Astrocyte (in vitro differentiated cells and primary cell): Measurements from ENCODE around the gene MEIKIN. TPM values are rescaled to one million over a fixed set of nuclear protein-coding genes. Genes with fewer than 3 reads are reported as not detected.
A peak's percentile ranks its signal among the peaks of the same experiment; 100 is the strongest.

ENCODE experiments used
- DNase-seq: peaks from one replicate; pipeline ENCODE4 v3.0.0-alpha.2; 2010; ENCODE audit warnings: low read depth
- FAIRE-seq: peaks from 2 replicates; lab custom pipeline; 2011; peaks lifted over from hg19 to GRCh38; lab: Jason Lieb, UNC
- H2AFZ ChIP-seq: 2 replicates; pipeline ENCODE4 v1.6.0; 2012; ENCODE audit warnings: low read depth, low read length, inconsistent platforms
- H3K27ac ChIP-seq: 2 replicates; pipeline ENCODE4 v1.5.1; 2011; ENCODE audit warnings: low read depth, low read length, inconsistent platforms
- H3K27me3 ChIP-seq: 2 replicates; pipeline ENCODE4 v1.6.0; 2011; ENCODE audit warnings: low read length, inconsistent platforms; ENCODE audit not compliant: insufficient read depth
- H3K36me3 ChIP-seq: 2 replicates; pipeline ENCODE4 v1.5.1; 2011; ENCODE audit warnings: low read length, inconsistent platforms; ENCODE audit not compliant: insufficient read depth
- H3K4me1 ChIP-seq: 2 replicates; pipeline ENCODE4 v1.5.1; 2011; ENCODE audit warnings: low read length, inconsistent platforms; ENCODE audit not compliant: insufficient read depth
- H3K4me2 ChIP-seq: 2 replicates; pipeline ENCODE4 v1.6.0; 2012; ENCODE audit warnings: low read length, inconsistent platforms
- H3K4me3 ChIP-seq: 2 replicates; pipeline ENCODE4 v1.5.1; 2011; ENCODE audit warnings: low read depth, mild to moderate bottlenecking, low read length, inconsistent platforms; ENCODE audit not compliant: insufficient read depth
- H3K79me2 ChIP-seq: 2 replicates; pipeline ENCODE4 v1.6.0; 2012; ENCODE audit warnings: mild to moderate bottlenecking, low read length, inconsistent platforms; ENCODE audit not compliant: insufficient read depth
- H3K9ac ChIP-seq: 2 replicates; pipeline ENCODE4 v1.6.0; 2012; ENCODE audit warnings: mild to moderate bottlenecking, low read length, inconsistent platforms
- H3K9me3 ChIP-seq: 2 replicates; pipeline ENCODE4 v1.5.1; 2012; ENCODE audit warnings: low read depth, mild to moderate bottlenecking, low read length, inconsistent platforms; ENCODE audit not compliant: insufficient read depth
- H4K20me1 ChIP-seq: 2 replicates; pipeline ENCODE4 v1.6.0; 2012; ENCODE audit warnings: low read length, inconsistent platforms; ENCODE audit not compliant: insufficient read depth
- H3K27ac Mint-ChIP-seq: one replicate; pipeline ENCODE4 v1.8.0; 2021; ENCODE audit warnings: mild to moderate bottlenecking, mixed read lengths; ENCODE audit not compliant: unreplicated experiment
- H3K27me3 Mint-ChIP-seq: one replicate; pipeline ENCODE4 v1.8.0; 2021; ENCODE audit warnings: low read depth, mixed read lengths; ENCODE audit not compliant: unreplicated experiment
- H3K36me3 Mint-ChIP-seq: one replicate; pipeline ENCODE4 v1.8.0; 2021; ENCODE audit warnings: low read depth, mixed read lengths; ENCODE audit not compliant: unreplicated experiment
- H3K4me1 Mint-ChIP-seq: one replicate; pipeline ENCODE4 v1.8.0; 2021; ENCODE audit warnings: low read depth, mixed read lengths; ENCODE audit not compliant: unreplicated experiment
- H3K4me3 Mint-ChIP-seq: one replicate; pipeline ENCODE4 v1.8.0; 2021; ENCODE audit warnings: mild to moderate bottlenecking, moderate library complexity, mixed read lengths; ENCODE audit not compliant: unreplicated experiment
- H3K9me3 Mint-ChIP-seq: one replicate; pipeline ENCODE4 v1.8.0; 2021; ENCODE audit warnings: mild to moderate bottlenecking, mixed read lengths; ENCODE audit not compliant: unreplicated experiment
- CTCF ChIP-seq: IDR thresholded peaks from 2 replicates; pipeline ENCODE4 v1.5.1; 2011; ENCODE audit warnings: low read depth, mild to moderate bottlenecking, inconsistent platforms, low read length, moderate library complexity; ENCODE audit not compliant: insufficient read depth
- EZH2 ChIP-seq: IDR thresholded peaks from 2 replicates; pipeline ENCODE4 v1.6.1; 2012; ENCODE audit warnings: mild to moderate bottlenecking, low read length, inconsistent platforms; ENCODE audit not compliant: insufficient read depth
- total RNA-seq: library from RNA; stranded (reverse); gene quantifications from 2 replicates; pipeline ENCODE4 v1.2.1, GENCODE V29; 2021

Gene MEIKIN
- total RNA-seq, 1 donor from 2014 or later: not detected

GRCh38 chr5:131973089-131973712 is 27.7 kb upstream of the MEIKIN start:
- Mint-ChIP-seq H3K9me3 (no peaks in the 10 kb centered on the region), H3K27me3 (peaks cover 21% of the 10 kb centered on the region), H3K4me1 (peaks cover 6% of the 10 kb centered on the region), H3K27ac (no peak overlapping the region), H3K4me3 (no peak overlapping the region), H3K36me3 (no peaks in the 10 kb centered on the region)
- Histone ChIP-seq H3K27me3 (no peaks in the 10 kb centered on the region), H3K9ac (no peak overlapping the region), H3K27ac (no peak overlapping the region), H3K4me2 (no peak overlapping the region), H3K4me1 (no peaks in the 10 kb centered on the region), H4K20me1 (no peaks in the 10 kb centered on the region), H3K79me2 (no peaks in the 10 kb centered on the region), H3K9me3 (no peaks in the 10 kb centered on the region), H3K36me3 (no peaks in the 10 kb centered on the region), H3K4me3 (no peak overlapping the region), H2AFZ (no peak overlapping the region)
- FAIRE-seq (no peak), DNase-seq (no peak)
- TF ChIP-seq EZH2: no peak
- TF ChIP-seq CTCF: no peak

GRCh38 chr5:131968396-131968954 is 23.0 kb upstream of the MEIKIN start:
- no peak overlapping the region for H3K27ac ChIP-seq
- no peak overlapping the region for H3K27ac Mint-ChIP-seq
- no peak overlapping the region for H3K4me3 Mint-ChIP-seq
- H3K9ac ChIP-seq: no peak overlapping the region
- H3K36me3 ChIP-seq: no peaks in the 10 kb centered on the region
- no peaks in the 10 kb centered on the region for H3K9me3 Mint-ChIP-seq
- no peaks in the 10 kb centered on the region for H3K4me1 Mint-ChIP-seq
- DNase-seq: peak; percentile 83
- no peak for FAIRE-seq
- no peaks in the 10 kb centered on the region for H3K27me3 ChIP-seq
- peaks cover 16% of the 10 kb centered on the region for H3K27me3 Mint-ChIP-seq
- H3K79me2 ChIP-seq: no peaks in the 10 kb centered on the region
- no peak overlapping the region for H3K4me2 ChIP-seq
- H4K20me1 ChIP-seq: no peaks in the 10 kb centered on the region
- H2AFZ ChIP-seq: no peak overlapping the region
- peaks cover 2% of the 10 kb centered on the region for H3K36me3 Mint-ChIP-seq
- H3K9me3 ChIP-seq: no peaks in the 10 kb centered on the region
- H3K4me3 ChIP-seq: no peak overlapping the region
- no peaks in the 10 kb centered on the region for H3K4me1 ChIP-seq
- no peak for TF ChIP-seq EZH2
- TF ChIP-seq CTCF: no peak

- Histone ChIP-seq H3K4me2 (no peak overlapping the region), H3K36me3 (no peaks in the 10 kb centered on the region), H3K27me3 (no peaks in the 10 kb centered on the region), H3K9ac (no peak overlapping the region), H4K20me1 (no peaks in the 10 kb centered on the region), H3K79me2 (no peaks in the 10 kb centered on the region), H3K4me1 (no peaks in the 10 kb centered on the region), H3K4me3 (no peak overlapping the region), H2AFZ (no peak overlapping the region), H3K9me3 (no peaks in the 10 kb centered on the region), H3K27ac (no peak overlapping the region)
- DNase-seq: no peak
- H3K4me1 Mint-ChIP-seq: no peaks in the 10 kb centered on the region
- no peak overlapping the region for H3K4me3 Mint-ChIP-seq
- H3K9me3 Mint-ChIP-seq: no peaks in the 10 kb centered on the region
- TF ChIP-seq EZH2 (no peak), CTCF (no peak)
- H3K27ac Mint-ChIP-seq: no peak overlapping the region
- H3K27me3 Mint-ChIP-seq: peaks cover 20% of the 10 kb centered on the region
- no peak for FAIRE-seq
- peaks cover 2% of the 10 kb centered on the region for H3K36me3 Mint-ChIP-seq
These were observed 21.1 kb upstream of the MEIKIN start for GRCh38 chr5:131966551-131966950.
